HepG2 (cell line): ENCODE measurements around the gene ERP27. TPM values are rescaled to one million over a fixed set of nuclear protein-coding genes. Genes with fewer than 3 reads are reported as not detected.

Experiments used
- ATAC-seq: fragments of 200-7000 bp; cut with Tn5 transposase; 3 replicates; pipeline ENCODE4 v1.9.1; 2020; ENCODE audit warnings: mild to moderate bottlenecking, moderate library complexity
- BruUV-seq: library from RNA; stranded (reverse); fragments of 400-500 nt; replicated peaks from 2 replicates; lab custom pipeline; 2021; lab: Mats Ljungman, UMichigan
- CTCF ChIA-PET: fragments of 300-600 bp; formaldehyde crosslinking; extraction: SDS; loops from one replicate; lab custom pipeline; 2021; ENCODE audit warnings: low total read pairs, inconsistent platforms, low intra/inter-chr PET ratio; lab: Yijun Ruan, JAX
- POLR2A ChIA-PET: fragments of 350-600 bp; sonication (Branson Sonifier 250); formaldehyde crosslinking; loops from one replicate; lab custom pipeline; 2020; ENCODE audit warnings: antibody characterized with exemption, inconsistent platforms; lab: Yijun Ruan, JAX
- DNase-seq: peaks from one replicate; pipeline ENCODE4 v3.0.0-alpha.2; 2015; ENCODE audit warnings: low spot score
- FAIRE-seq: peaks from 3 replicates; lab custom pipeline; 2011; peaks lifted over from hg19 to GRCh38; lab: Jason Lieb, UNC
- H2AFZ ChIP-seq: one replicate; pipeline ENCODE4 v1.6.1; 2011; ENCODE audit warnings: low read length, inconsistent platforms
- H3K27ac ChIP-seq: fragments of 300-600 bp; 3 replicates; pipeline ENCODE4 v1.8.0; 2011; ENCODE audit warnings: mixed run types, mild to moderate bottlenecking, mixed read lengths, low read length, inconsistent platforms; ENCODE audit not compliant: insufficient read depth; ENCODE audit errors: extremely low read length
- H3K27me3 ChIP-seq, 2 experiments: fragments of 200-600 bp in 1 of 2; 2 replicates in 1 of 2; 3 replicates in 1 of 2; pipeline versions ENCODE4 v1.6.0 to v1.8.0; 2011; ENCODE audit warnings: low read length in 2 of 2, mild to moderate bottlenecking in 2 of 2, moderate library complexity in 2 of 2, inconsistent platforms in 1 of 2; ENCODE audit not compliant: insufficient read depth in 2 of 2, control insufficient read depth in 1 of 2
- H3K36me3 ChIP-seq, 2 experiments: fragments of 200-600 bp in 1 of 2; replicated peaks in 1 of 2; 2 replicates in 1 of 2; 3 replicates in 1 of 2; pipeline versions ENCODE4 v1.5.1 to v1.8.0; 2011; ENCODE audit warnings: low read length in 2 of 2, inconsistent platforms in 1 of 2; ENCODE audit not compliant: insufficient read depth in 2 of 2, control insufficient read depth in 1 of 2
- H3K4me1 ChIP-seq: 2 replicates; pipeline ENCODE4 v1.5.1; 2012; ENCODE audit warnings: low read length, inconsistent platforms; ENCODE audit not compliant: insufficient read depth
- H3K4me2 ChIP-seq: 2 replicates; pipeline ENCODE4 v1.6.0; 2011; ENCODE audit warnings: low read depth, low read length, inconsistent platforms
- H3K4me3 ChIP-seq, 3 experiments: fragments of 200-600 bp in 1 of 3; sonication (generic), shearing (Covaris generic) in 1 of 3; replicated peaks in 1 of 3; 2 replicates each; pipeline ENCODE4 v1.5.1; 2011 to 2016; ENCODE audit warnings: low read length in 3 of 3, inconsistent platforms in 2 of 3, low read depth in 2 of 3, mild to moderate bottlenecking in 2 of 3, control low read depth in 1 of 3, mixed read lengths in 1 of 3; ENCODE audit not compliant: insufficient read depth in 1 of 3
- H3K79me2 ChIP-seq: one replicate; pipeline ENCODE4 v1.6.1; 2011; ENCODE audit warnings: low read length, inconsistent platforms; ENCODE audit not compliant: insufficient read depth
- H3K9ac ChIP-seq: 2 replicates; pipeline ENCODE4 v1.6.0; 2011; ENCODE audit warnings: mild to moderate bottlenecking, low read depth, low read length, inconsistent platforms; ENCODE audit not compliant: insufficient read depth
- H3K9me3 ChIP-seq: 2 replicates; pipeline ENCODE4 v1.5.1; 2012; ENCODE audit warnings: mild to moderate bottlenecking, low read length
- H4K20me1 ChIP-seq: 2 replicates; pipeline ENCODE4 v1.6.0; 2011; ENCODE audit warnings: inconsistent platforms, mild to moderate bottlenecking, low read length, moderate library complexity; ENCODE audit not compliant: insufficient read depth
- AHDC1 ChIP-seq: sonication (generic); formaldehyde crosslinking; IDR thresholded peaks from 2 replicates; pipeline ENCODE4 v1.5.1; 2020; ENCODE audit warnings: mild to moderate bottlenecking, missing genetic modification reagents, borderline replicate concordance
- KDM5A ChIP-seq: fragments of 200-600 bp; sonication (generic); IDR thresholded peaks from 2 replicates; pipeline ENCODE4 v1.7.0; 2018; ENCODE audit warnings: antibody characterized with exemption, mild to moderate bottlenecking, low read length, borderline replicate concordance
- SKI ChIP-seq: fragments of 450-650 bp; IDR thresholded peaks from one replicate; pipeline ENCODE4 v1.6.1; 2018; ENCODE audit warnings: mild to moderate bottlenecking; ENCODE audit not compliant: partially characterized antibody
- STAG1 ChIP-seq: sonication (generic); formaldehyde crosslinking; IDR thresholded peaks from 2 replicates; pipeline ENCODE4 v1.4.0; 2020; ENCODE audit warnings: missing genetic modification reagents
- ZBTB20 ChIP-seq: sonication (generic); formaldehyde crosslinking; IDR thresholded peaks from 2 replicates; pipeline ENCODE4 v1.8.1; 2023; ENCODE audit warnings: missing genetic modification reagents, low read depth, mild to moderate bottlenecking, borderline replicate concordance
- ZNF337 ChIP-seq: sonication (generic); formaldehyde crosslinking; IDR thresholded peaks from 2 replicates; pipeline ENCODE4 v1.5.1; 2020; ENCODE audit warnings: missing genetic modification reagents, low read depth, mild to moderate bottlenecking, borderline replicate concordance
- WGBS: methylation state at CpG from one replicate; pipeline ENCODE4 v1.1.6; 2017; ENCODE audit warnings: low lambda C conversion rate; 5-methylcytosine and 5-hydroxymethylcytosine counted together
- in situ Hi-C: cut with HindIII; loops from 2 replicates; pipeline ENCODE4 v1.10.0; 2017; ENCODE audit warnings: low pct_unique_long_range_greater_than_20kb; ENCODE audit not compliant: extremely low pct_ligation_motif_present
- intact Hi-C: fragments of 100-400 bp; cut with micrococcal nuclease; formaldehyde crosslinking; loops from one replicate; pipeline ENCODE4 v1.10.0; 2022; ENCODE audit not compliant: unreplicated experiment
- polyA plus RNA-seq, 8 experiments: library from polyadenylated mRNA; depleted of rRNA in 3 of 8; stranded (reverse) in 7 of 8; unstranded in 1 of 8; fragments of >200 nt; fragmentation: Illumina TruSeq in 4 of 8; extraction: Trizol in 4 of 8; gene quantifications; 2 replicates each; pipeline versions ENCODE4 v1.2.1 to v1.2.3, GENCODE V29; 2011 to 2016; ENCODE audit warnings: low read depth in 4 of 8, missing spikeins in 1 of 8, mixed read lengths in 1 of 8; ENCODE audit not compliant: insufficient read depth in 1 of 8
- total RNA-seq, 5 experiments: library from RNA; depleted of rRNA; stranded (reverse); fragments of >200 nt; fragmentation: Illumina TruSeq; extraction: Trizol; gene quantifications; 2 replicates each; pipeline ENCODE4 v1.2.3, GENCODE V29; 2016; ENCODE audit warnings: low read depth in 1 of 5

ERP27 gene
- total and polyA plus RNA-seq, 2 of the 13 experiments (the other 11 are each of a cell fraction or from before 2014, with no cell fraction given), result 1.8 to 6.6 TPM

DNA sequence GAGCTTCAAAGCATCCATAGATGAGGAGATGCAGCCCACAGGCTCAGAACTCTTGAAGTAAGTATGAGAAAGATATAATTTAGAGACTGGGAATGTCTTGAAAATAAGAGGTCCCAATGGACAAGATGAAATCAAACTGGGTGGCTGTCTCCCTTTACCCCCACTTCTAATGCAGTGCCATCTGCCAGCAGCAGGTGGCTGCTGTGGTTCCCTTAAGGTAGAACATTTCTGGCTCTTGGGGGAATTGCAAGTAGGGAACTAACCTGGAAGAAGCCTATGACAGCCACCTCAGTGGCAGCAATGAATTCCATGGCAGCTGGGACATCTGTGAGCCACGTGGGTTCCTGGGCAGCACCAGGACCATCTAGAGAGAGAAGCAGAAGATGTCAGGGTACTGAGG lies 648 bp downstream of the ERP27 start:
- no TSS peak for BruUV-seq
- Histone ChIP-seq H3K79me2 (no peaks in the 10 kb centered on the region), H3K9ac (no peak overlapping the region), H3K9me3 (no peaks in the 10 kb centered on the region), H3K4me1 (peaks cover 12% of the 10 kb centered on the region; the same call in 1 of the 2 replicates), H4K20me1 (no peaks in the 10 kb centered on the region), H3K27me3 (no peaks in the 10 kb centered on the region), H3K36me3 (no peaks in the 10 kb centered on the region), H3K27ac (no peak overlapping the region), H3K4me2 (no peak overlapping the region), H3K4me3 (no peak overlapping the region), H2AFZ (no peak overlapping the region)
- POLR2A ChIA-PET, result no interaction called here
- DNase-seq, result no peak
- WGBS, result 0% methylated on average over 1 of the region's 1 CpG
- FAIRE-seq, result no peak
- in situ Hi-C loops (no loop called here), intact Hi-C loops (loop anchor here (5.0 kb wide), 1 partner anchor 90 kb away; no protein-coding TSS in a partner anchor)
- TF ChIP-seq SKI (no peak), KDM5A (no peak), STAG1 (CRISPR knock-in tag) (peak; percentile 10; the same call in 1 of the 2 replicates), AHDC1 (no peak), ZBTB20 (CRISPR knock-in tag) (no peak), ZNF337 (CRISPR knock-in tag) (no peak)
- CTCF ChIA-PET, result interaction anchor here (1.0 kb wide), 1 partner anchor 58 kb away, joined by 3 read pairs; no protein-coding TSS in a partner anchor
- peak; percentile 81 for ATAC-seq
